IMR-90 (cell line): ENCODE results near the gene TMEM129. TPM values are rescaled to one million over a fixed set of nuclear protein-coding genes. Genes with fewer than 3 reads are reported as not detected.

ENCODE experiments used
- ATAC-seq: fragments of 200-7000 bp; cut with Tn5 transposase; 2 replicates; pipeline ENCODE4 v1.9.1; 2020; ENCODE audit warnings: low read depth, mild to moderate bottlenecking, moderate library complexity
- BruUV-seq: library from RNA; stranded (reverse); fragments of 400-500 nt; replicated peaks from 2 replicates; lab custom pipeline; 2021; lab: Mats Ljungman, UMichigan
- CTCF ChIA-PET: fragments of 300-600 bp; formaldehyde crosslinking; extraction: SDS; loops from one replicate; lab custom pipeline; 2021; ENCODE audit warnings: antibody characterized with exemption; lab: Yijun Ruan, JAX
- POLR2A ChIA-PET: fragments of 300-600 bp; sonication (Branson Sonifier 250); formaldehyde crosslinking; loops from one replicate; lab custom pipeline; 2022; ENCODE audit warnings: antibody characterized with exemption; ENCODE audit not compliant: unreplicated experiment; lab: Charles Lee
- DNase-seq: peaks from one replicate; pipeline ENCODE4 v3.0.0; 2013
- H2AFZ ChIP-seq: replicated peaks from 2 replicates; pipeline ENCODE3; 2013; ENCODE audit warnings: low read length, mild to moderate bottlenecking; ENCODE audit not compliant: poor library complexity
- H2AK5ac ChIP-seq: 2 replicates; pipeline ENCODE4 v1.6.1; 2013; ENCODE audit warnings: low read depth, low read length, inconsistent platforms
- H2AK9ac ChIP-seq: replicated peaks from 2 replicates; pipeline ENCODE3; 2013; ENCODE audit warnings: mild to moderate bottlenecking, low read depth, low read length, moderate library complexity; ENCODE audit not compliant: poor library complexity
- H2BK120ac ChIP-seq: 2 replicates; pipeline ENCODE4 v1.6.1; 2013; ENCODE audit warnings: low read depth, low read length, inconsistent platforms
- H2BK15ac ChIP-seq: 3 replicates; pipeline ENCODE4 v1.6.1; 2013; ENCODE audit warnings: low read depth, low read length, inconsistent platforms
- H2BK20ac ChIP-seq: 2 replicates; pipeline ENCODE4 v1.6.1; 2013; ENCODE audit warnings: low read depth, mild to moderate bottlenecking, inconsistent platforms, low read length, moderate library complexity
- H2BK5ac ChIP-seq: 2 replicates; pipeline ENCODE4 v1.6.1; 2013; ENCODE audit warnings: mild to moderate bottlenecking, low read depth, low read length, inconsistent platforms; ENCODE audit not compliant: poor library complexity, severe bottlenecking
- H3K14ac ChIP-seq: replicated peaks from 2 replicates; pipeline ENCODE4 v1.6.1; 2013; ENCODE audit warnings: low read depth, low read length, inconsistent platforms
- H3K18ac ChIP-seq: 2 replicates; pipeline ENCODE4 v1.6.1; 2013; ENCODE audit warnings: low read depth, low read length, control low read depth
- H3K23ac ChIP-seq: 2 replicates; pipeline ENCODE4 v1.6.1; 2013; ENCODE audit warnings: low read depth, low read length, inconsistent platforms
- H3K27ac ChIP-seq: 2 replicates; pipeline ENCODE4 v1.5.1; 2013; ENCODE audit warnings: mild to moderate bottlenecking, control low read depth, low read length; ENCODE audit not compliant: insufficient read depth
- H3K27me3 ChIP-seq: 2 replicates; pipeline ENCODE4 v1.6.1; 2013; ENCODE audit warnings: low read length; ENCODE audit not compliant: control insufficient read depth, insufficient read depth
- H3K36me3 ChIP-seq: 2 replicates; pipeline ENCODE4 v1.6.1; 2013; ENCODE audit warnings: low read length, mixed read lengths; ENCODE audit not compliant: control insufficient read depth, insufficient read depth
- H3K4ac ChIP-seq: 2 replicates; pipeline ENCODE4 v1.6.1; 2013; ENCODE audit warnings: low read depth, low read length, inconsistent platforms
- H3K4me1 ChIP-seq: 2 replicates; pipeline ENCODE4 v1.6.1; 2013; ENCODE audit warnings: low read length, mixed read lengths; ENCODE audit not compliant: control insufficient read depth, insufficient read depth
- H3K4me2 ChIP-seq: 2 replicates; pipeline ENCODE4 v1.6.1; 2013; ENCODE audit warnings: low read depth, mild to moderate bottlenecking, control low read depth, low read length, moderate library complexity
- H3K4me3 ChIP-seq: 2 replicates; pipeline ENCODE4 v1.5.1; 2013; ENCODE audit warnings: low read depth, mild to moderate bottlenecking, control low read depth, low read length, moderate library complexity; ENCODE audit not compliant: insufficient read depth
- H3K56ac ChIP-seq: 2 replicates; pipeline ENCODE4 v1.6.1; 2013; ENCODE audit warnings: low read length, inconsistent platforms; ENCODE audit not compliant: insufficient read depth; ENCODE audit errors: extremely low read depth
- H3K79me1 ChIP-seq, 2 experiments: 2 replicates each; pipeline ENCODE4 v1.6.1; 2013; ENCODE audit warnings: low read length in 2 of 2, inconsistent platforms in 1 of 2, low read depth in 1 of 2
- H3K9ac ChIP-seq: 2 replicates; pipeline ENCODE4 v1.6.1; 2013; ENCODE audit warnings: low read depth, low read length, control low read depth
- H3K9me1 ChIP-seq: 2 replicates; pipeline ENCODE4 v1.6.1; 2013; ENCODE audit warnings: low read length, inconsistent platforms; ENCODE audit not compliant: insufficient read depth
- H3K9me3 ChIP-seq: 2 replicates; pipeline ENCODE4 v1.6.1; 2013; ENCODE audit warnings: low read length; ENCODE audit not compliant: control insufficient read depth, insufficient read depth
- H4K20me1 ChIP-seq: 2 replicates; pipeline ENCODE4 v1.6.1; 2013; ENCODE audit warnings: low read length, inconsistent platforms; ENCODE audit not compliant: insufficient read depth
- H4K5ac ChIP-seq: 2 replicates; pipeline ENCODE4 v1.6.1; 2013; ENCODE audit warnings: mild to moderate bottlenecking, low read depth, low read length, control low read depth
- H4K8ac ChIP-seq, 2 experiments: 2 replicates each; pipeline ENCODE4 v1.6.1; 2013; ENCODE audit warnings: low read depth in 2 of 2, low read length in 2 of 2, control low read depth in 1 of 2, inconsistent platforms in 1 of 2
- H4K91ac ChIP-seq: 2 replicates; pipeline ENCODE4 v1.6.1; 2013; ENCODE audit warnings: low read depth, low read length, inconsistent platforms; ENCODE audit not compliant: insufficient read depth
- BHLHE40 ChIP-seq: fragments of 150-350 bp; IDR thresholded peaks from 2 replicates; pipeline ENCODE4 v1.6.1; 2016; ENCODE audit warnings: mild to moderate bottlenecking, low read depth, low read length
- CEBPB ChIP-seq: IDR thresholded peaks from 2 replicates; pipeline ENCODE4 v1.6.1; 2012; ENCODE audit warnings: low read depth, low read length, improper control_type of control experiment
- MAFK ChIP-seq: IDR thresholded peaks from 2 replicates; pipeline ENCODE4 v1.6.1; 2012; ENCODE audit warnings: low read depth, low read length, improper control_type of control experiment
- MAZ ChIP-seq: IDR thresholded peaks from 2 replicates; pipeline ENCODE4 v1.6.1; 2012; ENCODE audit warnings: low read depth, mild to moderate bottlenecking, low read length, improper control_type of control experiment, moderate library complexity, borderline replicate concordance
- NFE2L2 ChIP-seq: fragments of 150-350 bp; IDR thresholded peaks from 2 replicates; pipeline ENCODE4 v1.6.1; 2016; ENCODE audit warnings: low read depth, mild to moderate bottlenecking, low read length
- RAD21 ChIP-seq: IDR thresholded peaks from 2 replicates; pipeline ENCODE4 v1.6.1; 2012; ENCODE audit warnings: low read length, improper control_type of control experiment
- RFX5 ChIP-seq: IDR thresholded peaks from 2 replicates; pipeline ENCODE4 v1.8.0; 2012; ENCODE audit warnings: low read depth, mild to moderate bottlenecking, low read length, moderate library complexity
- SMC3 ChIP-seq: fragments of 150-350 bp; IDR thresholded peaks from 2 replicates; pipeline ENCODE4 v1.6.1; 2016; ENCODE audit warnings: low read depth, mild to moderate bottlenecking, antibody characterized with exemption, low read length, moderate library complexity
- WGBS, 2 experiments: methylation state at CpG; one replicate each; pipeline versions ENCODE4 v1.1.5 to v1.1.7; 2013; ENCODE audit warnings: missing lambda C conversion rate in 2 of 2; ENCODE audit not compliant: insufficient read length in 1 of 2; ENCODE audit errors: extremely low coverage in 2 of 2; 5-methylcytosine and 5-hydroxymethylcytosine counted together
- dilution Hi-C: fragments of 300-500 bp; cut with HindIII; formaldehyde crosslinking; loops from one replicate; pipeline ENCODE4 v1.14.3; 2018; ENCODE audit warnings: low sequenced_read_pairs; ENCODE audit not compliant: unreplicated experiment
- in situ Hi-C: fragments of 300-500 bp; cut with MboI; formaldehyde crosslinking; loops from 3 replicates; pipeline ENCODE4 v1.14.3; 2019; ENCODE audit warnings: low sequenced_read_pairs, inconsistent platforms, mixed read lengths
- intact Hi-C: fragments of 100-400 bp; cut with micrococcal nuclease; formaldehyde crosslinking; loops from 2 replicates; pipeline ENCODE4 v1.10.0; 2022
- polyA plus RNA-seq, 3 experiments: library from polyadenylated mRNA; depleted of rRNA; stranded (reverse); fragments of >200 nt; gene quantifications; 2 replicates each; pipeline ENCODE4 v1.2.3, GENCODE V29; 2012; ENCODE audit warnings: low replicate concordance in 1 of 3
- total RNA-seq: library from RNA; depleted of rRNA; stranded (reverse); fragments of >200 nt; gene quantifications from 2 replicates; pipeline ENCODE4 v1.2.3, GENCODE V29; 2012

TMEM129 gene
- total and polyA plus RNA-seq, 2 of the 4 experiments (the other 2 are of a cell fraction) = 6.6 to 26.6 TPM

GRCh38 chr4:1693131-1693896 is 27.8 kb downstream of the TMEM129 start (continued):
- no peak for TF ChIP-seq MAZ
- TF ChIP-seq BHLHE40 = no peak

GRCh38 chr4:1691737-1692373 is 29.3 kb downstream of the TMEM129 start:
- H2AFZ ChIP-seq = no peak overlapping the region
- no peak overlapping the region for H4K91ac ChIP-seq
- no peak for ATAC-seq
- POLR2A ChIA-PET = no interaction called here
- no peak overlapping the region for H4K5ac ChIP-seq
- no peak overlapping the region for H4K8ac ChIP-seq
- intact Hi-C loops = no loop called here
- no peak overlapping the region for H2AK9ac ChIP-seq
- H3K4me2 ChIP-seq = no peak overlapping the region
- H2BK15ac ChIP-seq = no peak overlapping the region
- no peaks in the 10 kb centered on the region for H3K4me1 ChIP-seq
- no peak overlapping the region for H2AK5ac ChIP-seq
- H2BK20ac ChIP-seq = no peak overlapping the region
- H3K56ac ChIP-seq = no peak overlapping the region
- H3K14ac ChIP-seq = no peak overlapping the region
- no peak for DNase-seq
- TF ChIP-seq NFE2L2 = no peak
- TF ChIP-seq MAFK = no peak
- TF ChIP-seq BHLHE40 = no peak
- TF ChIP-seq SMC3 = no peak
- no peak for TF ChIP-seq RFX5
- TF ChIP-seq RAD21 = no peak
- TF ChIP-seq CEBPB = no peak
- H2BK120ac ChIP-seq = no peak overlapping the region
- in situ Hi-C loops = no loop called here
- H4K20me1 ChIP-seq = peaks cover 21% of the 10 kb centered on the region
- H3K18ac ChIP-seq = no peak overlapping the region
- CTCF ChIA-PET = interaction anchor here (2.1 kb wide), 1 partner anchor 11 kb away, joined by 22 read pairs; no protein-coding TSS in a partner anchor
- no peaks in the 10 kb centered on the region for H3K9me1 ChIP-seq
- peaks cover 0 to 23% of the 10 kb centered on the region in 2 experiments; a peak in 3 of 4 replicates for H3K79me1 ChIP-seq
- no peak overlapping the region for H3K23ac ChIP-seq
- no peak overlapping the region for H2BK5ac ChIP-seq
- BruUV-seq = no TSS peak
- H3K4ac ChIP-seq = no peak overlapping the region
- no peak overlapping the region for H3K4me3 ChIP-seq
- dilution Hi-C loops = no loop called here
- H3K36me3 ChIP-seq = peaks cover 45% of the 10 kb centered on the region
- no peaks in the 10 kb centered on the region for H3K27me3 ChIP-seq
- H3K9me3 ChIP-seq = no peaks in the 10 kb centered on the region
- 100% methylated on average over 3 of the region's 9 CpGs; no CpG with 5 or more reads in 1 of the 2 experiments for WGBS, 2 experiments
- no peak overlapping the region for H3K9ac ChIP-seq
- no peak overlapping the region for H3K27ac ChIP-seq
